Naive thymus-derived CD4-positive, alpha-beta T cell (primary cell): ENCODE data around the gene DISP2. TPM values are rescaled to one million over a fixed set of nuclear protein-coding genes. Genes with fewer than 3 reads are reported as not detected.

Experiments
- ATAC-seq: fragments of 150-1000 bp; cut with Tn5 transposase; 2 replicates; pipeline ENCODE4 v1.10.0; 2021; ENCODE audit warnings: mild to moderate bottlenecking, moderate library complexity
- CTCF ChIA-PET: fragments of 350-600 bp; sonication (Branson Sonifier 250); formaldehyde crosslinking; loops from one replicate; lab custom pipeline; 2021; ENCODE audit warnings: antibody characterized with exemption; lab: Charles Lee
- POLR2A ChIA-PET: fragments of 350-600 bp; sonication (Branson Sonifier 250); formaldehyde crosslinking; loops from one replicate; lab custom pipeline; 2021; ENCODE audit warnings: antibody characterized with exemption, inconsistent platforms; lab: Charles Lee
- DNase-seq, 9 donors: peaks; one replicate each; pipeline versions ENCODE4 v3.0.0 to v3.0.0-alpha.2; 2020 to 2022; ENCODE audit warnings: mixed read lengths in 1 of 9
- H3K27ac ChIP-seq: one replicate; pipeline ENCODE4 v1.7.0; 2013; ENCODE audit warnings: mild to moderate bottlenecking, low read depth, low read length, moderate library complexity
- H3K27me3 ChIP-seq, 2 donors: one replicate each; pipeline ENCODE4 v1.7.0; 2013; ENCODE audit warnings: low read length in 2 of 2, mild to moderate bottlenecking in 2 of 2, moderate library complexity in 2 of 2; ENCODE audit not compliant: control insufficient read depth in 2 of 2, insufficient read depth in 2 of 2
- H3K36me3 ChIP-seq, 3 experiments: 1 replicate in 2 of 3; 2 replicates in 1 of 3; pipeline ENCODE4 v1.7.0; 2013; ENCODE audit warnings: low read length in 3 of 3, mild to moderate bottlenecking in 3 of 3, moderate library complexity in 1 of 3; ENCODE audit not compliant: insufficient read depth in 3 of 3, control insufficient read depth in 2 of 3
- H3K4me1 ChIP-seq, 2 donors: one replicate each; pipeline ENCODE4 v1.7.0; 2013; ENCODE audit warnings: low read length in 2 of 2, mild to moderate bottlenecking in 2 of 2, moderate library complexity in 1 of 2; ENCODE audit not compliant: control insufficient read depth in 2 of 2, insufficient read depth in 2 of 2
- H3K4me3 ChIP-seq: 2 replicates; pipeline ENCODE4 v1.7.0; 2013; ENCODE audit warnings: mild to moderate bottlenecking, low read length
- H3K9me3 ChIP-seq, 3 experiments: 1 replicate in 2 of 3; 2 replicates in 1 of 3; pipeline ENCODE4 v1.7.0; 2013; ENCODE audit warnings: low read length in 3 of 3; ENCODE audit not compliant: control insufficient read depth in 2 of 3
- H3K27ac Mint-ChIP-seq, 9 donors: one replicate each; pipeline ENCODE4 v1.8.0; 2020 to 2022; ENCODE audit warnings: mixed read lengths in 9 of 9, mild to moderate bottlenecking in 8 of 9, moderate library complexity in 5 of 9, inconsistent platforms in 2 of 9
- H3K27me3 Mint-ChIP-seq, 5 donors: one replicate each; pipeline ENCODE4 v1.8.0; 2021 to 2022; ENCODE audit warnings: mixed read lengths in 5 of 5, mild to moderate bottlenecking in 1 of 5
- H3K36me3 Mint-ChIP-seq, 5 donors: one replicate each; pipeline ENCODE4 v1.8.0; 2020 to 2022; ENCODE audit warnings: mixed read lengths in 5 of 5, mild to moderate bottlenecking in 3 of 5, inconsistent platforms in 1 of 5
- H3K4me1 Mint-ChIP-seq, 7 donors: one replicate each; pipeline ENCODE4 v1.8.0; 2020 to 2022; ENCODE audit warnings: mixed read lengths in 7 of 7, mild to moderate bottlenecking in 3 of 7, inconsistent platforms in 1 of 7
- H3K4me3 Mint-ChIP-seq, 10 donors: one replicate each; pipeline ENCODE4 v1.8.0; 2020 to 2022; ENCODE audit warnings: mild to moderate bottlenecking in 10 of 10, mixed read lengths in 10 of 10, moderate library complexity in 6 of 10, inconsistent platforms in 2 of 10
- H3K9me3 Mint-ChIP-seq, 11 donors: one replicate each; pipeline ENCODE4 v1.8.0; 2020 to 2022; ENCODE audit warnings: mixed read lengths in 11 of 11, mild to moderate bottlenecking in 4 of 11, inconsistent platforms in 1 of 11, moderate library complexity in 1 of 11
- intact Hi-C, 2 donors: fragments of 100-400 bp; cut with micrococcal nuclease; formaldehyde crosslinking; loops; one replicate each; pipeline ENCODE4 v1.15.1; 2023
- polyA plus RNA-seq, 2 donors: library from polyadenylated mRNA; unstranded; fragments of 300-500 nt; fragmentation: Illumina TruSeq; gene quantifications; one replicate each; pipeline ENCODE4 v1.2.3, GENCODE V29; 2021
- total RNA-seq, 6 experiments: library from RNA in 5 of 6; stranded (reverse) in 5 of 6; gene quantifications; 1 replicate in 5 of 6; 2 replicates in 1 of 6; pipeline ENCODE4 v1.2.3 and lab custom pipeline; 2021 to 2026

The DISP2 gene
- total and polyA plus RNA-seq, 7 experiments from 2014 or later: 0.05 to 0.51 (median 0.07) TPM; not detected in 3

- Histone ChIP-seq H3K27me3 (no peaks in the 10 kb centered on the region), H3K4me1 (peaks cover 19 to 24% of the 10 kb centered on the region in 2 donors), H3K27ac (no peak overlapping the region), H3K4me3 (no peak overlapping the region), H3K36me3 (no peaks in the 10 kb centered on the region), H3K9me3 (no peaks in the 10 kb centered on the region)
- ChIA-PET CTCF (interaction anchor here (1.1 to 3.8 kb wide), 5 partner anchors 9 to 60 kb away, joined by 4 to 17 read pairs (median 5); partner anchors contain the start of gene KNSTRN), POLR2A (interaction anchor here (2.2 kb wide), 1 partner anchor 13 kb away, joined by 8 read pairs; the partner anchor contains the start of gene KNSTRN)
- H3K9me3 Mint-ChIP-seq: no peaks in the 10 kb centered on the region
- ATAC-seq (no peak), DNase-seq (no peak)
- intact Hi-C loops: loop anchor here in 1 of 2 donors (2.0 kb wide), 2 partner anchors 35 to 61 kb away; partner anchors contain the start of gene IVD
- no peaks in the 10 kb centered on the region for H3K36me3 Mint-ChIP-seq
- peaks cover 14 to 28% (median 25%) of the 10 kb centered on the region in 7 donors for H3K4me1 Mint-ChIP-seq
- H3K4me3 Mint-ChIP-seq: no peak overlapping the region
- H3K27me3 Mint-ChIP-seq: peaks cover 0 to 16% (median 0%) of the 10 kb centered on the region in 5 donors
- H3K27ac Mint-ChIP-seq: no peak overlapping the region
These were observed 12.0 kb downstream of the DISP2 start for GRCh38 chr15:40369971-40370370.

GRCh38 chr15:40372981-40373380 is 15.0 kb downstream of the DISP2 start:
- H3K36me3 Mint-ChIP-seq: no peaks in the 10 kb centered on the region
- Histone ChIP-seq H3K36me3 (no peaks in the 10 kb centered on the region), H3K4me3 (no peak overlapping the region), H3K27ac (no peak overlapping the region), H3K4me1 (peaks cover 3% of the 10 kb centered on the region in 2 donors), H3K27me3 (no peaks in the 10 kb centered on the region), H3K9me3 (no peaks in the 10 kb centered on the region)
- ATAC-seq (no peak), DNase-seq (no peak)
- no peaks in the 10 kb centered on the region for H3K9me3 Mint-ChIP-seq
- intact Hi-C loops: no loop called here
- H3K4me3 Mint-ChIP-seq: no peak overlapping the region
- peaks cover 0 to 4% (median 3%) of the 10 kb centered on the region in 7 donors for H3K4me1 Mint-ChIP-seq
- POLR2A ChIA-PET: no interaction called here
- H3K27ac Mint-ChIP-seq: peak overlapping the region in 1 of 9 donors; percentile 40
- peaks cover 0 to 23% (median 0%) of the 10 kb centered on the region in 5 donors for H3K27me3 Mint-ChIP-seq
- CTCF ChIA-PET: no interaction called here

- no peak for DNase-seq
- Histone ChIP-seq H3K4me1 (no peaks in the 10 kb centered on the region), H3K27me3 (no peaks in the 10 kb centered on the region), H3K4me3 (no peak overlapping the region), H3K9me3 (no peaks in the 10 kb centered on the region), H3K27ac (no peak overlapping the region), H3K36me3 (no peaks in the 10 kb centered on the region)
- Mint-ChIP-seq H3K27me3 (peaks cover 0 to 18% (median 0%) of the 10 kb centered on the region in 5 donors), H3K4me1 (peaks cover 2 to 10% (median 3%) of the 10 kb centered on the region in 7 donors), H3K9me3 (no peaks in the 10 kb centered on the region), H3K27ac (no peak overlapping the region), H3K4me3 (no peak overlapping the region), H3K36me3 (no peaks in the 10 kb centered on the region)
- intact Hi-C loops: no loop called here
- ChIA-PET POLR2A (interaction anchor here (1.2 kb wide), 1 partner anchor 22 kb away, joined by 4 read pairs; no protein-coding TSS in a partner anchor), CTCF (no interaction called here)
- ATAC-seq: no peak
These were observed 19.6 kb downstream of the DISP2 start for GRCh38 chr15:40377606-40378005.

- H3K27me3 Mint-ChIP-seq: peaks cover 0 to 18% (median 0%) of the 10 kb centered on the region in 5 donors
- ATAC-seq: no peak
- no peaks in the 10 kb centered on the region for H3K36me3 ChIP-seq
- H3K4me1 Mint-ChIP-seq: peaks cover 14 to 22% (median 16%) of the 10 kb centered on the region in 7 donors
- no peaks in the 10 kb centered on the region for H3K27me3 ChIP-seq
- H3K4me1 ChIP-seq: peaks cover 6 to 7% of the 10 kb centered on the region in 2 donors
- no peak overlapping the region for H3K27ac ChIP-seq
- POLR2A ChIA-PET: interaction anchor here (1.1 kb wide), 1 partner anchor 10 kb away, joined by 3 read pairs; no protein-coding TSS in a partner anchor
- intact Hi-C loops: no loop called here
- no peak overlapping the region for H3K27ac Mint-ChIP-seq
- H3K4me3 Mint-ChIP-seq: no peak overlapping the region
- DNase-seq: no peak
- H3K36me3 Mint-ChIP-seq: peaks cover 0 to 7% (median 0%) of the 10 kb centered on the region in 5 donors
- H3K9me3 ChIP-seq: no peaks in the 10 kb centered on the region
- H3K9me3 Mint-ChIP-seq: no peaks in the 10 kb centered on the region
- CTCF ChIA-PET: interaction anchor here (1.0 kb wide), 1 partner anchor 7 kb away, joined by 3 read pairs; no protein-coding TSS in a partner anchor
- H3K4me3 ChIP-seq: no peak overlapping the region
These were observed 21.4 kb downstream of the DISP2 start for GRCh38 chr15:40379374-40379773.

- no peaks in the 10 kb centered on the region for H3K27me3 ChIP-seq
- H3K4me3 ChIP-seq: no peak overlapping the region
- Mint-ChIP-seq H3K9me3 (no peaks in the 10 kb centered on the region), H3K4me3 (no peak overlapping the region), H3K27me3 (peaks cover 0 to 18% (median 0%) of the 10 kb centered on the region in 5 donors), H3K27ac (no peak overlapping the region), H3K4me1 (peaks cover 16 to 23% (median 21%) of the 10 kb centered on the region in 7 donors), H3K36me3 (peaks cover 0 to 8% (median 0%) of the 10 kb centered on the region in 5 donors)
- ChIA-PET CTCF (interaction anchor here (1.0 kb wide), 1 partner anchor 8 kb away, joined by 3 read pairs; no protein-coding TSS in a partner anchor), POLR2A (interaction anchor here (1.1 kb wide), 1 partner anchor 11 kb away, joined by 3 read pairs; no protein-coding TSS in a partner anchor)
- H3K9me3 ChIP-seq: no peaks in the 10 kb centered on the region
- intact Hi-C loops: loop anchor here in 1 of 2 donors (5.0 kb wide), 1 partner anchor 42 kb away; no protein-coding TSS in a partner anchor
- no peak for DNase-seq
- no peak for ATAC-seq
- peaks cover 6 to 7% of the 10 kb centered on the region in 2 donors for H3K4me1 ChIP-seq
- H3K27ac ChIP-seq: no peak overlapping the region
- H3K36me3 ChIP-seq: no peaks in the 10 kb centered on the region
These were observed 21.8 kb downstream of the DISP2 start for GRCh38 chr15:40379853-40380252.

- ChIA-PET CTCF (no interaction called here), POLR2A (no interaction called here)
These were observed 22.6 kb downstream of the DISP2 start for GRCh38 chr15:40380636-40381035.

More at GRCh38 chr15:40380636-40381035, 22.6 kb downstream of the DISP2 start:
- Histone ChIP-seq H3K36me3 (no peaks in the 10 kb centered on the region), H3K27me3 (no peaks in the 10 kb centered on the region), H3K27ac (no peak overlapping the region), H3K9me3 (no peaks in the 10 kb centered on the region), H3K4me3 (no peak overlapping the region), H3K4me1 (peaks cover 6 to 7% of the 10 kb centered on the region in 2 donors)
- Mint-ChIP-seq H3K27ac (peak overlapping the region in 1 of 9 donors; percentile 79), H3K36me3 (peaks cover 0 to 13% (median 0%) of the 10 kb centered on the region in 5 donors), H3K4me1 (peaks cover 16 to 26% (median 22%) of the 10 kb centered on the region in 7 donors), H3K9me3 (no peaks in the 10 kb centered on the region), H3K4me3 (no peak overlapping the region), H3K27me3 (peaks cover 0 to 18% (median 0%) of the 10 kb centered on the region in 5 donors)
- no peak for ATAC-seq
- DNase-seq: no peak
- intact Hi-C loops: loop anchor here in 1 of 2 donors (5.0 kb wide), 1 partner anchor 42 kb away; no protein-coding TSS in a partner anchor
